GM18873 (cell line): ENCODE measurements around the gene SOX6.

Source experiments
- ATAC-seq: cut with Tn5 transposase; IDR thresholded peaks from one replicate; pipeline ENCODE4 v1.9.1; 2021; ENCODE audit warnings: mild to moderate bottlenecking, moderate library complexity, moderate number of reproducible peaks; ENCODE audit not compliant: unreplicated experiment, low FRiP score

SOX6 gene

GRCh38 chr11:15943418-15944197, 412.7 kb downstream of the SOX6 start:
- ATAC-seq, result no peak

- no peak for ATAC-seq
Measured at GRCh38 chr11:15942936-15943335, 413.4 kb downstream of the SOX6 start.

- ATAC-seq, result no peak
Measured at GRCh38 chr11:15942126-15942525, 414.2 kb downstream of the SOX6 start.

GRCh38 chr11:15941206-15941770, 415.1 kb downstream of the SOX6 start:
- ATAC-seq, result no peak

- ATAC-seq, result no peak
Measured at GRCh38 chr11:15940462-15941205, 415.7 kb downstream of the SOX6 start.

- ATAC-seq, result no peak
Measured at GRCh38 chr11:15938983-15939382, 417.4 kb downstream of the SOX6 start.

GRCh38 chr11:15938121-15938611, 418.2 kb downstream of the SOX6 start:
- ATAC-seq, result no peak

- ATAC-seq, result no peak
Measured at GRCh38 chr11:15937601-15938120, 418.7 kb downstream of the SOX6 start.

- ATAC-seq, result no peak
Measured at GRCh38 chr11:15936011-15936410, 420.3 kb downstream of the SOX6 start.

GRCh38 chr11:15935373-15935772, 421.0 kb downstream of the SOX6 start:
- ATAC-seq, result no peak

- ATAC-seq, result no peak
Measured at GRCh38 chr11:15933886-15934625, 422.3 kb downstream of the SOX6 start.

- ATAC-seq, result no peak
Measured at GRCh38 chr11:15932417-15932816, 423.9 kb downstream of the SOX6 start.

- no peak for ATAC-seq
Measured at GRCh38 chr11:15931497-15931896, 424.8 kb downstream of the SOX6 start.

- ATAC-seq, result no peak
Measured at GRCh38 chr11:15930442-15931025, 425.8 kb downstream of the SOX6 start.

- no peak for ATAC-seq
Measured at GRCh38 chr11:15929371-15929901, 426.9 kb downstream of the SOX6 start.

- ATAC-seq, result no peak
Measured at GRCh38 chr11:15927864-15928217, 428.5 kb downstream of the SOX6 start.

GRCh38 chr11:15927196-15927863, 429.0 kb downstream of the SOX6 start:
- no peak for ATAC-seq

GRCh38 chr11:15926071-15926470, 430.3 kb downstream of the SOX6 start:
- no peak for ATAC-seq

GRCh38 chr11:15923183-15923582, 433.2 kb downstream of the SOX6 start:
- no peak for ATAC-seq
